Natural killer cell treated with Interleukin-12 subunit alpha and Interleukin-12 subunit beta and Interleukin-15 and Interleukin-18, amount 100 ng/mL, for 72 hours (primary cell): ENCODE results near the gene TDRD1. TPM values are rescaled to one million over a fixed set of nuclear protein-coding genes. Genes with fewer than 3 reads are reported as not detected.

Source experiments
- ATAC-seq, 2 donors: fragments of 150-1000 bp; cut with Tn5 transposase in 1 of 2; sonication (Bioruptor Pico), chemical (Tn5 transposase) in 1 of 2; 2 replicates each; pipeline ENCODE4 v1.10.0; 2021
- DNase-seq: peaks from one replicate; pipeline ENCODE4 v3.0.0; 2022; ENCODE audit warnings: low spot score
- H3K27ac Mint-ChIP-seq, 2 donors: 1 replicate in 1 of 2; 2 replicates in 1 of 2; pipeline ENCODE4 v1.8.0; 2022; ENCODE audit warnings: mixed read lengths in 2 of 2, mild to moderate bottlenecking in 1 of 2, moderate library complexity in 1 of 2
- H3K27me3 Mint-ChIP-seq, 2 donors: 1 replicate in 1 of 2; 2 replicates in 1 of 2; pipeline ENCODE4 v1.8.0; 2022; ENCODE audit warnings: mixed read lengths in 2 of 2
- H3K36me3 Mint-ChIP-seq: one replicate; pipeline ENCODE4 v1.8.0; 2022; ENCODE audit warnings: mixed read lengths
- H3K4me1 Mint-ChIP-seq, 2 donors: 1 replicate in 1 of 2; 2 replicates in 1 of 2; pipeline ENCODE4 v1.8.0; 2022; ENCODE audit warnings: low read depth in 2 of 2, mixed read lengths in 2 of 2, mild to moderate bottlenecking in 1 of 2
- H3K4me3 Mint-ChIP-seq: one replicate; pipeline ENCODE4 v1.8.0; 2022; ENCODE audit warnings: mixed read lengths
- H3K9me3 Mint-ChIP-seq: 2 replicates; pipeline ENCODE4 v1.8.0; 2022; ENCODE audit warnings: mixed read lengths
- total RNA-seq, 2 donors: library from RNA; stranded (reverse); gene quantifications; one replicate each; pipeline ENCODE4 v1.2.3, GENCODE V29; 2022

TDRD1 gene
- total RNA-seq, 2 donors from 2014 or later = 0.24 TPM; not detected in 1

DNA sequence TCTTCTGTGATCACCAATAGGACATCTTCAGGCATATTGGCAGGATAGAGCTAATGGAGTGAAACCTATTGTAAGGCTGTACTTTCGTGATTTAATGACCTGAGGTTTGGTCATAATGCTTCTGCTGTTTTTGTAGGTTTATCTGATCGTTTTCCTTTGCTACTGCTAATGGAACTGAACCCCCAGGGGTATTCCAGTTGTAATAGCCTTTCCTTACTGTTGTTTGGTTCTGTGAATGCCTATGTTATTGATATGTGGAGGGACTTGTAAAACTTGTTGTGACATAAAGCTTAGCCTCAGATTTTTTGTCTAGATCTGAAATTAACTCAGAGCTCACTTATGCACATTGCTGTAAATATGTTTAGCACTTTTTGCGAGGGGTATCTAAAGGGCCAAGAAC lies 49.0 kb downstream of the TDRD1 start:
- Mint-ChIP-seq H3K36me3 (no peaks in the 10 kb centered on the region), H3K9me3 (no peaks in the 10 kb centered on the region), H3K4me3 (no peak overlapping the region)

GRCh38 chr10:114232561-114233176 lies 53.5 kb downstream of the TDRD1 start:
- H3K27me3 Mint-ChIP-seq = peaks cover 22 to 40% of the 10 kb centered on the region in 2 donors

More for the DNA sequence above, 49.0 kb downstream of the TDRD1 start:
- Mint-ChIP-seq H3K27me3 (peaks cover 29 to 55% of the 10 kb centered on the region in 2 donors), H3K4me1 (no peaks in the 10 kb centered on the region), H3K27ac (no peak overlapping the region)
- ATAC-seq = no peak
- no peak for DNase-seq

GRCh38 chr10:114233482-114233881 lies 54.3 kb downstream of the TDRD1 start:
- DNase-seq (no peak), ATAC-seq (no peak)
- Mint-ChIP-seq H3K36me3 (no peaks in the 10 kb centered on the region), H3K4me1 (peaks cover 0 to 4% of the 10 kb centered on the region in 2 donors), H3K27ac (no peak overlapping the region), H3K9me3 (no peaks in the 10 kb centered on the region), H3K27me3 (peaks cover 23 to 38% of the 10 kb centered on the region in 2 donors), H3K4me3 (no peak overlapping the region)

More at GRCh38 chr10:114232561-114233176, 53.5 kb downstream of the TDRD1 start:
- no peak for DNase-seq
- ATAC-seq = no peak
- Mint-ChIP-seq H3K27ac (no peak overlapping the region), H3K4me3 (no peak overlapping the region), H3K36me3 (no peaks in the 10 kb centered on the region), H3K9me3 (no peaks in the 10 kb centered on the region), H3K4me1 (no peaks in the 10 kb centered on the region)

GRCh38 chr10:114234132-114234531 lies 55.0 kb downstream of the TDRD1 start:
- peaks cover 23 to 41% of the 10 kb centered on the region in 2 donors for H3K27me3 Mint-ChIP-seq
- H3K4me3 Mint-ChIP-seq = no peak overlapping the region
- H3K4me1 Mint-ChIP-seq = peaks cover 0 to 4% of the 10 kb centered on the region in 2 donors
- H3K36me3 Mint-ChIP-seq = no peaks in the 10 kb centered on the region
- DNase-seq = no peak
- H3K27ac Mint-ChIP-seq = no peak overlapping the region
- no peaks in the 10 kb centered on the region for H3K9me3 Mint-ChIP-seq
- no peak for ATAC-seq

GRCh38 chr10:114239117-114239993 lies 60.2 kb downstream of the TDRD1 start, which contains the start of gene VWA2:
Gene VWA2 (plus strand): TSS chr10:114239254. CDS start chr10:114248714, 9,460 bp downstream.
- ATAC-seq (peak; percentile 32 to 61), DNase-seq (no peak)
- peaks cover 39 to 61% of the 10 kb centered on the region in 2 donors for H3K27me3 Mint-ChIP-seq
- H3K4me3 Mint-ChIP-seq = no peak within 1 kb of the TSS
- H3K36me3 Mint-ChIP-seq = no peaks in the 10 kb centered on the region
- peaks cover 0 to 4% of the 10 kb centered on the region in 2 donors for H3K4me1 Mint-ChIP-seq
- no peaks in the 10 kb centered on the region for H3K9me3 Mint-ChIP-seq
- H3K27ac Mint-ChIP-seq = no peak within 1 kb of the TSS

GRCh38 chr10:114239994-114240345 lies 60.8 kb downstream of the TDRD1 start:
- H3K4me3 Mint-ChIP-seq = no peak overlapping the region
- no peak overlapping the region for H3K27ac Mint-ChIP-seq
- peaks cover 0 to 4% of the 10 kb centered on the region in 2 donors for H3K4me1 Mint-ChIP-seq
- no peaks in the 10 kb centered on the region for H3K36me3 Mint-ChIP-seq
- H3K9me3 Mint-ChIP-seq = no peaks in the 10 kb centered on the region
- DNase-seq (no peak), ATAC-seq (no peak)
- peaks cover 42 to 61% of the 10 kb centered on the region in 2 donors for H3K27me3 Mint-ChIP-seq

DNA sequence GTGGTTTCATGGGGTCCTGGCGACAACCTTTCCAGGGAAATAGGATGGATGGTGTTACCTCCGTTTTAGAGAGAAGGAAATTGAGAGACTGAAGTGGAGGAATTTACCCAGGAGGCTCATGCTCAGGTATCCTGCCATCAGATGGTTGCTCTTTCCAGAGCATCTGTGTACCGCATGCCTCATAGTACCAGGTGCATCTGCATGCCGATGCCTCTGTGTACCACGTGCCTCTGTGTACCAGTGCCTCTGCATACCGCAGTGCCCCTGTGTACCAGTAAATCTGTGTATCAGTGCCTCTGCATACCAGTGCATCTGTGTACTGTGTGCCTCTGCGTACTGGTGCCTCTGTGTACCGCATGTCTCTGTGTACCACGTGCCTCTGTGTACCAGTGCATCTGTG lies 63.1 kb downstream of the TDRD1 start:
- Mint-ChIP-seq H3K27ac (no peak overlapping the region), H3K9me3 (no peaks in the 10 kb centered on the region), H3K36me3 (no peaks in the 10 kb centered on the region), H3K4me3 (no peak overlapping the region), H3K4me1 (peaks cover 0 to 4% of the 10 kb centered on the region in 2 donors), H3K27me3 (peaks cover 34 to 57% of the 10 kb centered on the region in 2 donors)
- ATAC-seq (peak; percentile 31 to 59), DNase-seq (no peak)

DNA sequence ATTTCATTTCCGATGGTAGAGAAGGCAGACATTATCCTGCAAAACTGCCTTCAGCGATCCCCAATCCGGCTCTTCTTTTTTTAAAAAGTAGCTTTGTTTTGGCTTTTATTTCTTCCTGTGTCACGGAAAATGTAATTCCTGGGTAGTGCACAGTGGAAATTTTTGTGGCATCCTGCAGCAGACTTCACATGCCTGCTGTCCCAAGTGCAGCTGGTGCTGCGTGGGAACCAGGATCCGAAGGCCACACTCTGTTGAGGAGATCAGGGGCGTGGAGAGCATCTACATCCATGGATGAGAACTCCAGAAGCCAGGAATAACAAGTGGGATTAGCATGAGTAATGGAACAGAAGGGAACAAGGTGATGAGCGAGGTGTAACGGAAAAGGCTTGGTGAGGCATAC lies 64.5 kb downstream of the TDRD1 start:
- DNase-seq (no peak), ATAC-seq (no peak)
- H3K4me3 Mint-ChIP-seq = no peak overlapping the region
- no peaks in the 10 kb centered on the region for H3K9me3 Mint-ChIP-seq
- no peaks in the 10 kb centered on the region for H3K36me3 Mint-ChIP-seq
- H3K27me3 Mint-ChIP-seq = peaks cover 30 to 49% of the 10 kb centered on the region in 2 donors
- H3K4me1 Mint-ChIP-seq = no peaks in the 10 kb centered on the region
- H3K27ac Mint-ChIP-seq = no peak overlapping the region

GRCh38 chr10:114244126-114244525 lies 65.0 kb downstream of the TDRD1 start:
- Mint-ChIP-seq H3K4me3 (no peak overlapping the region), H3K27me3 (peaks cover 30 to 46% of the 10 kb centered on the region in 2 donors), H3K36me3 (no peaks in the 10 kb centered on the region), H3K27ac (no peak overlapping the region), H3K4me1 (no peaks in the 10 kb centered on the region), H3K9me3 (no peaks in the 10 kb centered on the region)
- no peak for ATAC-seq
- DNase-seq = no peak

DNA sequence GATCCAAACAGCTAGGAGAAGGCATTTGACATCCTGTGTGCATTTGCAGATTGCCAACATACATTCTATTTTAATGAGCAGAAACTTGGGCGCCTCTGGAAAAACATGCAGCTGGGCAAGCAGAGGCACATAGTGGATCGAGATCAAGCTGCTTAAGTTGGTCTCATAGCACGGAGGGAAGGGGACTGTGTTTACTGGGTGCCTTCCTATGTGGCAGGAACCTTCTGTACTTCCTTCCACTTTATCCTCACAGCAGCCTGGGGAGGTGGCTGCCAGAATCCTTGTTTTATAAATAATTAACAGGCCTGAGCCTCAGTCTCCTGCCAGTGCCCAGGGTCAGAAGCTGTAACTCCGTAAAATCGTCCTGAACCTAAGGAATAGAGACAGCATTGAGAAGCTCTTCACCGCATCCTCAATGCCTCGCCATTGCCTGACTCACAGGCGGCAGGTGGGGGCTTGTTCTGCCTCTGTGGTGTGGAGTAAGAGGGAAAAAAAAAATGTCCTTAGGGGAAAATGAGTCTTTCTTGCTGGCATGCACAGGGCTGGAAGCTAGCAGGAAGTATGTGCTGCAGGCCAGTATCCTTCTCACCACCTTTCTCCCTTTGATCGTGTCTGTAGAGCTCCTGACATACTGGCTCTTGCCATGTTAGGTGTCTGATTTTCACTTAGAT lies 66.1 kb downstream of the TDRD1 start:
- H3K27me3 Mint-ChIP-seq = peaks cover 31 to 49% of the 10 kb centered on the region in 2 donors
- no peaks in the 10 kb centered on the region for H3K4me1 Mint-ChIP-seq

DNA sequence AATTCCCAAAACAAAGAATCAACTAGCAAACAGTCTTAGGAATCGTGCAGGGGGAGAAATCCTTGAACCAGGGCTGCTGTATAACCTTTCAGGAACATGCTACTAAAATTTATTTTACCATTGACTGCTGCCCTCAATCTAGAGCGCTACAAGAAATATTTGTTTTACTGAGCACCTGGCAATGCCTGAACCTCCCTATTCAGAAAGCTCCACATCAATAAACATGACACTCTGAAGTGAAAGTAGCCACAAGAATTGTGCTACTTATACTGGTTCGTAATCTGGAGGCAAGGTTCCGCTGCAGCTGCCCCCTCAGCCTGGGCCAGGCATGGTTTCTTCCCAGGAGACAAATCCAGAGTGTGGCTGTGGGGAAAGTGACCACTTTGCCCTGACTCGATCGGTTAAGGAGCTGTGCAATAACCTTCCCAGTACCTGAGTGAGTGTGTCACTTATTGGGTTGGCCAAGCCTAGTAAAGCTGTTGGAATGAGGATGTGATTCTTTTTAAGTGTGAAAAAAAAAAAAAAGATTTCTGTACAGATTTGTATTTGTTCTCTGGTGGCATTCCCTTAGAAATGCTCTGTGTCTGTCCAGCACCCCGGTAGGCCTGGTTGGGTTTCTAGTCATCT lies 67.6 kb downstream of the TDRD1 start:
- H3K4me1 Mint-ChIP-seq = no peaks in the 10 kb centered on the region
- no peaks in the 10 kb centered on the region for H3K36me3 Mint-ChIP-seq
- no peak overlapping the region for H3K27ac Mint-ChIP-seq
- ATAC-seq (no peak), DNase-seq (no peak)
- peaks cover 21 to 34% of the 10 kb centered on the region in 2 donors for H3K27me3 Mint-ChIP-seq
- H3K9me3 Mint-ChIP-seq = no peaks in the 10 kb centered on the region
- H3K4me3 Mint-ChIP-seq = no peak overlapping the region

More for the DNA sequence above, 66.1 kb downstream of the TDRD1 start:
- Mint-ChIP-seq H3K27ac (no peak overlapping the region), H3K9me3 (no peaks in the 10 kb centered on the region), H3K36me3 (no peaks in the 10 kb centered on the region), H3K4me3 (no peak overlapping the region)
- ATAC-seq = no peak
- no peak for DNase-seq

DNA sequence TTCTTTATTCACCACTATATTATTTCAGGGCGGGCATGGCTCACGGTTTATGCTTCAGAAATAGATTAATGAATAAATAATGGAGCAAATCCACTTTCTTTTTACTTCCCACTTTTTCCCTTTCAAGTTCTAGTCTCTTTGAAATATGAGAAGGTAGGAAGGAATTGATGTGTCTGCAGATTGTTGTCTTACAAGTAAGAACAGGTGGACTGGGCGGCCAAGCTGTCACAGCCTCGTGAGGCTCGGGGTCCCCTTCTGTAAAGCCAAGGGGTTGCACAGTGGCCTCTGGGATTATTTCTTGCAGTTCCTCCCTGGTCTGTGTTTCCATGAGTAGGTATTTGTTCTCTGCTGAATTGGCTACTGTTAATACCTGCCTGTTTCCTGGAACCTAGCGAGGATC lies 71.1 kb downstream of the TDRD1 start:
- Mint-ChIP-seq H3K27me3 (peaks cover 9 to 22% of the 10 kb centered on the region in 2 donors), H3K9me3 (no peaks in the 10 kb centered on the region), H3K4me1 (peaks cover 0 to 3% of the 10 kb centered on the region in 2 donors), H3K4me3 (no peak overlapping the region), H3K36me3 (no peaks in the 10 kb centered on the region), H3K27ac (no peak overlapping the region)
- DNase-seq (no peak), ATAC-seq (no peak)

DNA sequence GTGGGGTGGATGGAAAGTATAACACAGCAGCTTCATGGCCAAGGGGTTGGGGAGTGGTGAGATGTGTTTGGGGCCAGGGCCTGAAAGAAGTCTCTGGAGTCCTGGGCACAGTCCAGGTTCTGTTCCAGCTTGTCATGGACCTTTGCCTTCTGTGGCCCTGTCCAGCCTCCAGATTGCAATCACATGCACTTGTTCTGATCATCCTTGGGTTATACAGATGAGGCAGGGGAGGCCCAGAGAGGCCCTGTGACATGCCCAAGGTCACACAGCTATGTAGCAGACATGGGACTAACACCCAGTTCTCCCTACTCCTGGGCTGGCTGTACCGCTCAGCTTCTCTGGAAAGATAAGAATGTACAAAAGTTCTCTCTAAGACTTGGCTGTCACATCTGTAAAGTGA lies 71.6 kb downstream of the TDRD1 start:
- Mint-ChIP-seq H3K9me3 (no peaks in the 10 kb centered on the region), H3K36me3 (no peaks in the 10 kb centered on the region), H3K27ac (no peak overlapping the region), H3K4me1 (peaks cover 0 to 3% of the 10 kb centered on the region in 2 donors), H3K27me3 (peaks cover 9 to 22% of the 10 kb centered on the region in 2 donors), H3K4me3 (no peak overlapping the region)
- ATAC-seq = no peak
- DNase-seq = no peak
